ENCODE data around the gene IGFN1.

IGFN1 gene

GRCh38 chr1:201164645-201165044 lies 26.0 kb upstream of the IGFN1 start:
- no peak for DNase-seq

- DNase-seq, result no peak
Observed at GRCh38 chr1:201167041-201167991, 23.3 kb upstream of the IGFN1 start.

DNA sequence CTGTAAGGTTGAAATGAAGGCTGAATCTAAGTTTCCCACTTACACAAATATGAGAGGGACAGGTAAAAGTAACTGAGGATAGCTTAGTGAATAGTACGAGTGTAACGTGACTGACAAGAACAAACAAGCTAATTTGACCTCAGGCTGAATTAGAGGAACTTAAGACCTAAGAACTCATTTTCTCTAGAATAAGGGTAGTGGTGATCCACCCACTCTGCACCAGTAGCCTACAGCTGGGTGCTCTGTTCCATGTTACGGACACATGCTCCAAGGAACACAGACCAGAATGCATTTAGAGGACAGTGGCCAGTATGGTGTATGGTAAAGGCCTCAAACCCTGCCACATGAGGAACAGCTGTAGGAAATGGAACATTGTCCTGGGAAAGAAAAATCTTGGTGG lies 21.4 kb upstream of the IGFN1 start:
- no peak for DNase-seq

DNA sequence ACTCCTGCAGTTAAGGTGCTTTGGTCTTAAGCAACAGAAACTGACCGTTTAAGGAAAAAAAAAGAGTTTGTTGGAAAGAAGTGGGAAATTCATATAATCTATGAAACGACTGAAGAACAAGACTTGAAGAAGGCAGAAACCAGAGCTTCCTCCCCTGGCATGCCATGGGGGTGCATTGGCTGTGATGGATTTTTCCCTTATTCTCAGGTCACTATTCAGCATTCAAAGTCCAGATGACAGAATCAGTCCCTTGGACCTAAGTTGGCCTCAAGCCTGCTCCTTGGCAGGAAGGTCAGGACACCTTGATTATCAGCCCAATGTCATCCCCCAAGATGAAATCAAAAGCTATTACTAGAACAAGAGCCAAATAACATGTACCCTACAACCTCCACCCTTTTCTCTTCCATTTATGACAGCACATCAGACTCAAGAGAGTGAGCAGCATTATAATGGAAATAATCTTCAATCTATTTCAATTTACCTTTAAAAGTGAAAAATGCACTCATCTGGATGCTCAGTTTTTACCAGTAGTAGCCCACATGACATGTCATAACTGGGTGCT lies 20.6 kb upstream of the IGFN1 start:
- DNase-seq, result no peak

- DNase-seq, result no peak
Observed at GRCh38 chr1:201170533-201171062, 20.0 kb upstream of the IGFN1 start.

- no peak for DNase-seq
Observed at GRCh38 chr1:201171063-201172036, 19.3 kb upstream of the IGFN1 start.

- DNase-seq, result no peak
Observed at GRCh38 chr1:201172326-201172725, 18.3 kb upstream of the IGFN1 start.

- DNase-seq, result peak; percentile 62
Observed at GRCh38 chr1:201172999-201173610, 17.5 kb upstream of the IGFN1 start.

DNA sequence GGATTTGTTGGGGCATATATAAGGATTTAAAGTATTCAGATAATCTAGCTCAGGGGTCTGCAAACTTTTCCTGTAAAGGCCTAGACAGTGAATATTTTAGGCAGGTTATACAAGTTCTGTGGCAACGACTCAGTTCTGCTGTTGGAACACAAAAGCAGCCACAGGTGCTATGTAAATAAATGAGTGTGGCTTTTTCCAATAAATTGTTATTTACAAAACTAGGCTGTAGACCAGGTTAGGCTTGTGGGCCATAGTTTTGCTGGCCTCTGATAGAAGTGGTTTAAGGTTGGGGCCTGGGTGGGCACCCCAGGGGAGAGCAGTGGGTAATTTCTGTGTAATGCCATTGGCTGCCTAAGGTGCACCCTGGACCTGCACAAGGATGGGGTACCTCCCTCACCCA lies 16.9 kb upstream of the IGFN1 start:
- DNase-seq, result no peak

DNA sequence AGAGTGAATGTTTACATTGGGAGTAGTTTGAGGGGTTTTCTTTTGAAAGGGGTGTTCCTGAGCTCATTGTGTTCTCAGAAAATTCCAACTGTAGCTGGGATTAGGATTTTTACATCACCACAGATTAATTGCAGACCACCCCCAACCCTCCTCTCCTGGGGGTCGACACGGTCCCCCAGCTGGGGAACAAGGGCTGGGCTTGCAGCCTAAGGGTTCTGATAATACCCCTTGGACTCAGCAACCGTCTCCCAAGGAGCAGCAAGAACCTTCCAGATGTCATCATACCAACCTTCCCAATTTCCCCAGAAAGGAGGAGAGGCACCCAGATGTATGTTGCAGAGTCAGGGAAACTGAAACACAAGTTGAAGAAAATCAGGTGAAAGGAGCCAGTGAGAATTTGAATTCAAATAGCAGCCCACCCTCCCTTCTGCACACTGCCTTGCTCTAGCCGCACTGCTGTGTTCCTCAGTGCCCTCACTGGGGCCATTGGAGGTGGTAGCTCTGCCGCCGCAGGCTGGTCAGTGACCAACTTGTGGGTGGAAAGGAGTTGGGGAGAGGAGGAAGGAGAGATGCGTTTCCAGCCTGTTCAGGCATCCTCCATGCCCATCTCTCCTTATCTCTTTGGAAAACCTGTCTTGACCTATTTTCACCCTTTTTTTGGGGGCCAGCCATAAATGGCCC lies 14.7 kb upstream of the IGFN1 start:
- DNase-seq, result no peak

DNA sequence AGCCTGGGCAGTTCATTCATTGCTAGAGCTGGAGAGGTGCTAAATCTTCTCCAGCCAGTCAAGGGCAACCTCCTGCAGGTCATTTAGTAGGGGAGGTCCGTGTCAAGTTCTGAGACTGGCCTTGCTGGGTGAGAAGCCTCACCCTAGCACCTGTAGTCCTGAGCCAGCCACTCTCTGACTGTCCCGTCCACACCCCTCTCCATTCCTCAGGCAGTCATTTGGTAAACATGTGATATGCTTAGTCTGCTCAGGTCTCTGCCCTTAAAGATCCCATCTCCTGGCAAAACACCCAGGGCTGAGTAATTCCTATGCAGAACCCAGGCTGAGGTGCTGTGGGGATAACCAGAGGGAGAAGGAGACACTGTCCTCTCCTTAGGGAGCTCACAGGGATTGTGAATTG lies 13.7 kb upstream of the IGFN1 start:
- no peak for DNase-seq

- DNase-seq, result no peak
Observed at GRCh38 chr1:201178718-201179117, 11.9 kb upstream of the IGFN1 start.

DNA sequence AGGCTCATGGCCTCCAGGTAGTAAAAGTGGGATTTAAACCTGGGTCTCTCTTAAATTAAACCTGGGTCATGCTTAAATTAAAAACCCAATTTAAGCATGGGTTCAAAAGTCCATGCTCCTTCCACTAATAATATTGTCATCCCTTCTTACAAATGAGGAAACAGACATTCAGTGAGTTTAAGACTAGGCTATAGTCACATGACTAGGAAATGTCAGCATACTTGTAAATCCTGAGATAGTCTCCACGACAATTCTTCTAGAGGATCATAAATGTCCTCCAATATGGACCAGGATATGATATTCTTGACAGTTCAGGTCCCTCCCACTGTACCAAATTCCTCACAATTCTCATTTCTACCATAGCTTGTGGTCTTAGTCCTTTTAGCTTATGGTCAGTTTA lies 10.5 kb upstream of the IGFN1 start:
- DNase-seq, result no peak

GRCh38 chr1:201180901-201181300 lies 9.7 kb upstream of the IGFN1 start:
- DNase-seq, result no peak

DNA sequence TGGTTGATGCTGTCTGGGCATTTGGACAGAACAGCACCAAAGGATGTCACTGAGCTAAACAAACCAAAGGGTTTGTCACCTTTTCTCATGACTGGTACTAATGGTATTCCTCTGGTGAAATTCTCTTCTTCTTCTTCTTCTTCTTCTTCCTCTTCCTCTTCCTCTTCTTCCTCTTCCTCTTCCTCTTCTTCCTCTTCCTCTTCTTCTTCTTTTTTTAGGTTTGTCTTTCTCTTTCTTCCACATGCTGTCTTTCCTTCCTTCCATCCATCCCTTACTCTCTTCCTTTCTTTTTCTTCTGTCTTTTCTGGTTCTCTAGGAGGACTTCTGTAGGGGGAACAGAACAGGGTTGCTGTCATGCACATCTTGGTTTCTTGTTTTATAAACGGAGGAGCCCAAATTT lies 9.3 kb upstream of the IGFN1 start:
- DNase-seq, result no peak

- no peak for DNase-seq
Observed at GRCh38 chr1:201181726-201182125, 8.9 kb upstream of the IGFN1 start.

DNA sequence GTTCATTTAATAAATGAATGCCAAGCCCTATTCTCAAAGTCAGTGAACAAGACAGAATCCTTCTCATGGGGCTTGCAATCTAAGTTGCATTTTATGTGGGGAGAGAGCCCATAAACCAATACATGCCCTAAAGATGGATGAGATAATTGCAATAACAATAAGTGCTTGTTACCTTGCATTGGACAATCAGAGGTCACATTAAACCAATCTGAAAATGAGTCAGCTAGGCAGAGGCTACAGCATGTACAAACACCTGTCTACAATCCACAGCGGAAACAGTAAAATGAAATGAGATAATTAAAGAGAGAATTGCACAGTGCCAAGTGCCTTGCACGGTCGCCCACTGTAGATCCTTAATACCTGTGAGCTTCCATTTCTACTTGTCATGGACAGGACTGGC lies 7.4 kb upstream of the IGFN1 start:
- DNase-seq, result no peak

GRCh38 chr1:201183753-201184152 lies 6.9 kb upstream of the IGFN1 start:
- DNase-seq, result no peak

DNA sequence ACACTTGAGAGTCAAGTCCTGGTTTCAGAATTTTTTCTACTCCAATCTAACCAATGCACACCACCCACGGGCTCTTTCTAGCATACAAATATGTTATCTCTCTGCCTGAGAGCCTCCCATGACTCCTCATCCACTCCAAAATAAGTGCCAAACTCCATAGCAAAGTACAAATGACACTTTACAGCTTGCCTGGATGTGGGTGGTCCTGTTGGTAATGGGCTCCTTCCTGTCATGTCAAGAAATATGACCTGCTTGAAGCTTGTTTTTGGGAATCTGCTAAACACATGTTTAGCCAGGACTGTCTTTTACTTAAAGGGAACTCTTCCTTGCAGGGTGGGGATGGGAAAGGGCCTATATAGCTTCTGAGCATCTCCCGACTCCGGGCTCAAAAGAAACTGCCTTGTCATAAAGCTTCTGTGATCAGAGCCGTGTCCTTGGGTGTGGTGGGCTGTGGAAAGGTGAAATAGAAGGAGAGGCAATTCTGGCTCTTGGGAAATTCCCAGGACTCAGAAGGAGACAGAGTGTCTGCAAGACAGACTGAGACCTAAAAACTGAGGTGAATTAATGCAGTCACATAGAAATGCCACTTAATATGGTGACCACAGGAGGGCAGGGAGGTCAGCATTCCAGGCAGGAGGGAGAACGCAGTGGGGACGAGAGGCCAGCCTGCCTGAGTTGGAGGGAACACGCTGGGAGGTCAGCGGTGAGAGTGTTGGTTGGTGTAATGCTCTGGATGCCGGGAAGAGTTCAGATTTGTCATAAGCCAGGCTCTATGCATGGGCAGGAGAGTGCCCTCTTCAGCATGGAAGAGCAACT lies 6.1 kb upstream of the IGFN1 start:
- no peak for DNase-seq

DNA sequence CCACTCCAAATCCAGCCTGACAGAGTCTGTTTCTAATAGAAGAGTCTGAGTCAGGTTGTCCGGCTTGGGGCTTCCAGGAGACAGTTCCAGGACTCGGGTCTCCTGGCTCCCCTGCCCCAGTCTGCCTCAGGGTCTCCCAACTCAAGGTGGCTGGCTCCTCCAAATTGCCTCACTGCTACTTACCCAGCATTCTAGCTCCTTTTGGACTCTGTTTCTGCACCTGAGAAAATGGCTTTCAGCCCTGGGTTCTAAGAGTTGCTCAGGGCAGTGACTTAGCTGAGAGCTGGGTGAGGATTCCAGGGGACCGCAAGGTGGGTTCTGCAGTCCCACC lies 5.5 kb upstream of the IGFN1 start:
- DNase-seq, result no peak

GRCh38 chr1:201185527-201186128 lies 5.0 kb upstream of the IGFN1 start:
- DNase-seq, result no peak

Data from SIG-M5 (cell line).